GM19238 (cell line): ENCODE measurements around the gene CXCL16.

Experiments used
- DNase-seq: peaks from one replicate; pipeline ENCODE4 v3.0.0; 2011; ENCODE audit warnings: low spot score; ENCODE audit not compliant: insufficient read length

The CXCL16 gene

GRCh38 chr17:4739122-4740024, at the start of gene CXCL16, which contains the start of gene ZMYND15:
TSS of gene CXCL16 (minus strand) at chr17:4739928. CDS start at chr17:4739339, 589 bp downstream.
TSS of gene ZMYND15 (plus strand) at chr17:4739833. CDS start at chr17:4740549, 716 bp downstream.
- peak; percentile 81 for DNase-seq

GRCh38 chr17:4788807-4789700, 49.3 kb upstream of the CXCL16 start, which contains the start of gene GLTPD2:
TSS of gene GLTPD2 (plus strand) at chr17:4788964. CDS start at chr17:4789012, 48 bp downstream.
- DNase-seq = no peak

- DNase-seq = no peak
Observed at GRCh38 chr17:4788159-4788806, 48.6 kb upstream of the CXCL16 start.

- DNase-seq = no peak
Observed at GRCh38 chr17:4786516-4786915, 46.8 kb upstream of the CXCL16 start.

- no peak for DNase-seq
Observed at GRCh38 chr17:4786106-4786511, 46.4 kb upstream of the CXCL16 start, which contains the start of gene VMO1. TSS of gene VMO1 (minus strand) at chr17:4786364. CDS start at chr17:4786352, 12 bp downstream.

GRCh38 chr17:4785311-4786105, 45.8 kb upstream of the CXCL16 start:
- no peak for DNase-seq

GRCh38 chr17:4782652-4783051, 42.9 kb upstream of the CXCL16 start:
- DNase-seq = no peak

- no peak for DNase-seq
Observed at GRCh38 chr17:4780325-4780955, 40.7 kb upstream of the CXCL16 start.

GRCh38 chr17:4777969-4778760, 38.4 kb upstream of the CXCL16 start:
- no peak for DNase-seq

GRCh38 chr17:4772235-4772613, 32.5 kb upstream of the CXCL16 start:
- DNase-seq = no peak

- no peak for DNase-seq
Observed at GRCh38 chr17:4771519-4772234, 31.9 kb upstream of the CXCL16 start, which contains the start of gene TM4SF5. TSS of gene TM4SF5 (plus strand) at chr17:4771886. CDS start at chr17:4771923, 37 bp downstream.

- DNase-seq = no peak
Observed at GRCh38 chr17:4769628-4770027, 29.9 kb upstream of the CXCL16 start.

- DNase-seq = no peak
Observed at GRCh38 chr17:4768298-4768697, 28.6 kb upstream of the CXCL16 start.

- DNase-seq = no peak
Observed at GRCh38 chr17:4766723-4767122, 27.0 kb upstream of the CXCL16 start.

GRCh38 chr17:4766201-4766600, 26.5 kb upstream of the CXCL16 start:
- no peak for DNase-seq

GRCh38 chr17:4764595-4764994, 24.9 kb upstream of the CXCL16 start:
- no peak for DNase-seq

GRCh38 chr17:4759776-4760236, 20.1 kb upstream of the CXCL16 start:
- DNase-seq = no peak

GRCh38 chr17:4753392-4753791, 13.7 kb upstream of the CXCL16 start:
- DNase-seq = no peak
